GM19025 (cell line): ENCODE measurements around the gene TESK2.
"Not testable (repeated sequence)": the region's sequence is repeated elsewhere in the genome, so short reads cannot be mapped to it uniquely, and the experiment has no call there.

Source experiments
- ATAC-seq: cut with Tn5 transposase; IDR thresholded peaks from one replicate; pipeline ENCODE4 v1.9.1; 2021; ENCODE audit warnings: mild to moderate bottlenecking, low read depth, moderate library complexity; ENCODE audit not compliant: unreplicated experiment

Gene TESK2

DNA sequence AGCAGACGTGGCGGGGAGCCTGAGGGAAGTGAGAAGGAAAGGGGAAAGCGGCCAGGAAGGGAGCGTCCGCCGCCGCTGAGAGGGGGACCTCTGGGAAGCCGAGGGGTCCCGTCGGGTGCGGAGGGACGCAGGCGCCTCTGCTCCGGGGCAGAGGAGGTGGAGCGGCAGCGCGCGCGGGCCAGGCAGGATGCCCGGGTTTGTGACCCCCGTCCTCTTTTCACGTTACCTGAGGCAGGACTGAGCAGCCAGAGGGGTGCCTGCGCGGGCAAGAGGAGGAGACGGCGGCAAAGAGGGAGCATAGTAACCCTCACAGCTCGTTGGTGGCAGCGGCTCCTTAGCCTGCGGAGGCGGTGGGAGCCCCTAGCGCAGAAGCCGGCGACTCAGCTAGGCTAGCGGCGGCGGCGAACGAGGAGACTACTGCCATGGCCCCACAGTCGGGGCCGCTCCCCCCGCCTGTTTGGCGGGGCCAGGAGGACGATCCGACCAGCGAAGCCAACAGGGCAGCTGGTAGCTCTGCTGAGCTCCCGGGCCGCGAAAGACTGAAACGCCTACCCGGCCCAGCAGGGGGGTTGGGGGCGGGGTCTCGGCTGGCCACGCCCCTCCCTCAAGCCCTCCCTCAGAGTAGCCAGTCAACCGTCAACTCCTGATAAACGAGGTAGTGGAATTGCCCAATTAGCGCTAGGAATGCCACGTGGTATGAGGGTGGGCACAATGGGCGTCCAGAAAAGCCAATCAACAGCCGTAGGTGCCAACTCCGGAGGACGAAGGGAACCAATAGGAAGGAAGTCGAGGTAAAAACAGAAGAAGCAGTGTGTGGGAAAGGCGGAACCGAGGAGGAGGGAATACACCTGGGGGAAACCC is at the start of gene TESK2:
TESK2 (minus strand) TSS at position 538 of the 861 bp plus-strand sequence. CDS start 33,378 bp downstream, outside the sequence.
- ATAC-seq, result peak; percentile 88

DNA sequence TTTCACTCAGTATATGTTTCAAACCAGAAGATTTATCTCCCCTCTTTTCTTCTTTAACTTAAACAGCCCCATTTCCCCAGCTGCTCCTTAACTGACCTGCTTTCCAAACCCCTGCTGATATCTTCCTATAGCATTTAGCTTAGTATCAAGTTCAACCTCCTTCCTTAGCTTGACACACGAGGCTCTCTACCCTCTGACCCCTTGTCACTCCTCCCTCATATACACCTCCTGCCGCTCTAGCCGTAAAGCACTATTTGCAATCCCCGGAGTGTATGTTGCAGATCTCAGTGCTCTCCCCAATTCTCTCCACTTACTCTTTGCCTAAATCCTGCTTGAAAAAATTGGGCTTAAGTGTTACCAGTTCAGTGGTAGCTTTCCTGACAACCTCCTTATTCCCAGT is 45.9 kb upstream of the TESK2 start:
- no peak for ATAC-seq

DNA sequence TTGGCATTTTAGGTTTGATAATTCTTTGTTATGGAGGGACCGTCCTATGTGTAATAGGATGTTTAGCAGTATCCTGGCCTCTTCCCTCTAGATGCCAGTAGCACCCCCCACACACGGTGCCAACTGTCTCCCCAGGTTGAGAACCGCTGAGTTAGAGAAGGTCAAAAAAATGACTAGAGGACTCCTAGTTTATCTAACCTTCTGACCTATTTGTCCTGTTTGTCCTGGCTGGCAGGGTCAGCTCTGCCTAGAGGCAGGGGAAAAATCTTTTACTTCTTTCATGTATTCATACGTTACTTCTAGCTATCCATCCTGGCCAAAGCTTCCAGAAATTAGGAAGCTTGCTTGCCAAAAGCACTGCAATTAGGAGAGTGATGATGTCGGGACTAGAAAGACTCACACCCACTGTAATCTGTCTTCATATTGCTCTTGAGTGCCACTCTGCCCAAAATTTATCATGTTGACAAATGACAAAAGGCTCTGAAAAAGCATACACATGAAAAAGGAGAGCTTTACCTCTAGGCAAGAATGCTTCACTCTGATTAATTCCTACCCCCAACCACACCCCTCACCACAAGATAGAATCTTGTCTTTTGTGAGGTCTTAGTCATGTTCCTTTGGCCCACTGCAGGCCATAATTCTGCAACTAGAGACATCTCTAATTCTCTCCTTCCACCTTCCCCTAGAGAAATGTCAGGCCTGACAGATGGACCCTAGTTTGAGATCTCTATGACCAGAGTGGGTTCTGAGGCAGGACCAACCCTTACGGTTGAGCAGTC is 45.2 kb upstream of the TESK2 start:
- no peak for ATAC-seq

- ATAC-seq, result no peak
Measured at GRCh38 chr1:45531873-45532272, 40.9 kb upstream of the TESK2 start.

GRCh38 chr1:45530632-45531135 is 39.7 kb upstream of the TESK2 start:
- ATAC-seq, result no peak

- ATAC-seq, result no peak
Measured at GRCh38 chr1:45526135-45526644, 35.2 kb upstream of the TESK2 start.

GRCh38 chr1:45523975-45524374 is 33.0 kb upstream of the TESK2 start:
- not testable (repeated sequence) for ATAC-seq

- not testable (repeated sequence) for ATAC-seq
Measured at GRCh38 chr1:45523516-45523915, 32.6 kb upstream of the TESK2 start.

GRCh38 chr1:45522324-45523104 is 31.6 kb upstream of the TESK2 start:
- ATAC-seq, result no peak

DNA sequence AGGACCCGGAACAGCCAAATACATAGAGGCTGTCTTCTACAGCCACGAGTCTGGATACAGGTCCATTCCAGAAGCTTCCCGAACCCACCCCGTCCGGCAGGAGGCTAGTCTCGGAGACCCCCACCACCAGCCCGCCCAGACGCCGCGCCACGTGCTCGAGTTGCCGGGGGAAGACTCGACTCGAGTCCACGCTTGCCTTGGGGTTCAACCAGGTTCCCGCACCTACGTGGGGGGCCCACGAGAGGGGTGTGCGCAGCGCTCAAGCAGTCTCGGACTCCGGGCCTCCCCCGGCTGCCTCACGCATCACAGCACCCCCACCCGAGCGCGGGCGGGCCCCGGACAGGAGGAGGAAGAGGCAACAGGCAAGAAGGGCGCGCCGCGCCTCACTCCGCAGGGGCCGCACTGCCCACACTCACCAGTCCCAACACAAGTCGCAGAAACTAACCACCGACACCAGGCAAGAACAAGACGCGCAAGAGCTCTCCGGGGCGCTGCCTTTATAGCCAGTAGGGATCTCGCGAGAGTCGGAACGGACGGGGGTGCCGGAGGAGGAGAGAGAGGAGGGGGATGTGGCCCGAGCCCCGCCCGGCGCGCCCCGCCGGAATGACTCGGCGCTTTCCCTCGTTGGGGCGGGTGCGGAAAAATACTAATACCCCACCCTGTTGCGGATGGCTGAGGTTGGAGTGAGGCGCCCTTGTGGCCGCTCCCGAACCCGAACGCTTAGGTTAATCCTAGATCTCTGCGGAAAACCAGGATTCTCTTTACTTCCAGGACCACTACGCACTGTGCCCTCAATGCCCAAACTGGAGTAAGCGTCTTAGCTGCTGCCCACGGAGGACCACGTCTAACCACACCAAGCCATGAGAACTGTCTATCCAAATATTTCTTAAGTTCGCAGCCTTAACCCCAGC is 30.7 kb upstream of the TESK2 start, which contains the start of gene PRDX1:
PRDX1 (minus strand) TSS at position 472 of the 911 bp plus-strand sequence. CDS start 2,841 bp downstream, outside the sequence.
- ATAC-seq, result peak; percentile 74

- not testable (repeated sequence) for ATAC-seq
Measured at GRCh38 chr1:45519774-45520173, 28.8 kb upstream of the TESK2 start.

DNA sequence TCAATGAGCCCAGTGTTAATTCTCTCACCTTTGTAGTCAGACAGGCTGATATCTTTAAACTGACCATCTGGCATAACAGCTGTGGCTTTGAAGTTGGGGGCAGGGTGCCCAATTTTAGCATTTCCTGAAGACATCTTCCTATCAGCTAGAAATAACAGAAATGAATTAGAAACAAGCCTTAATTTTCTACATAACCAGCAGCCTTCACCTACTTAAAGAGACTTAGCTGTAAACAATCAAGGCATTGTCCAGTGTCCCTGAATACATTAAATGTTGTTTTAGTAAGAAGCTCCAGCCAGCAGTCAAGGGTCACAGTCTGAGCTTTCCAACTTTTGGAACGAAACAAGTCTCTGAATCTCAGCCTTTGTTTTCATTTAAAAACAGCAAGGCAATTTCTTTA is 27.9 kb upstream of the TESK2 start:
- no peak for ATAC-seq

DNA sequence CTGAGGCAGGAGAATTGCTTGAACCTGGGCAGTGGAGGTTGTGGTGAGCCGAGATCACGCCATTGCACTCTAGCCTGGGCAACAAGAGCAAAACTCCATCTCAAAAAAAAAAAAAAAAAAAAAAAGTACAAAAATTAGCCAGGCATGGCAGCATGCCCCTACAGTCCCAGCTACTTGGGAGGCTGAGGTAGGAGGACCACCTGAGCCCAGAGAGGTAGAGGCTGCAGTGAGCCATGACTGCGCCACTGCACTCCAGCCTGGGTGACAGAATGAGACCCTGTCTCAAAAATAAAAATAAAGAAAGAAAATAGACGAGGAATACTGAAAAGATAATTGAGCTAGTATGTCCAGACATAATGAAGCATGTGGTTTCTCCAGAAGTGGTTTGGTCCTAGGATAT is 27.4 kb upstream of the TESK2 start:
- not testable (repeated sequence) for ATAC-seq

GRCh38 chr1:45516465-45516864 is 25.5 kb upstream of the TESK2 start:
- no peak for ATAC-seq

- ATAC-seq, result no peak
Measured at GRCh38 chr1:45516036-45516435, 25.1 kb upstream of the TESK2 start.

DNA sequence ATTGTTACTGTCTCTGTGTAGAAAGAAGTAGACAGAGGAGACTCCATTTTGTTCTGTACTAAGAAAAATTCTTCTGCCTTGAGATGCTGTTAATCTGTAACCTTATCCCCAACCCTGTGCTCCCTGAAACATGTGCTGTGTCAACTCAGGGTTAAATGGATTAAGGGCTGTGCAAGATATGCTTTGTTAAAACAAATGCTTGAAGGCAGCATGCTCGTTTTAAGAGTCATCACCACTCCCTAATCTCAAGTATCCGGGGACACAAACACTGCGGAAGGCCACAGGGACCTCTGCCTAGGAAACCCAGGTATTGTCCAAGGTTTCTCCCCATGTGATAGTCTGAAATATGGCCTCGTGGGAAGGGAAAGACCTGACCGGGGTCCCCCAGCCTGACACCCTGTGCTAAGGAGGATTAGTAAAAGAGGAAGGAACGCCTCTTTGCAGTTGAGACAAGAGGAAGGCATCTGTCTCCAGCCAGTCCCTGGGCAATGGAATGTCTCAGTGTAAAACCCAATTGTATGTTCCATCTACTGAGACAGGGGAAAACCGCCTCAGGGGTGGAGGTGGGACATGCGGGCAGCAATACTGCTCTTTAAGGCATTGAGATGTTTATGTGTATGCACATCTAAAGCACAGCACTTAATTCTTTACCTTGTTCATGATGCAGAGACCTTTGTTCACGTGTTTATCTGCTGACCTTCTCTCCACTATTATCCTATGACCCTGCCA is 22.7 kb upstream of the TESK2 start:
- not testable (repeated sequence) for ATAC-seq

- no peak for ATAC-seq
Measured at GRCh38 chr1:45512641-45513054, 21.7 kb upstream of the TESK2 start.

GRCh38 chr1:45510972-45511527 is 20.1 kb upstream of the TESK2 start:
- ATAC-seq, result no peak
